Mesodermal cell (in vitro differentiated cells): ENCODE results near the gene KCNQ5.

Experiments
- H3K27ac ChIP-seq: 2 replicates; pipeline ENCODE4 v1.7.0; 2013; ENCODE audit warnings: mild to moderate bottlenecking, low read depth, low read length, moderate library complexity; ENCODE audit not compliant: severe bottlenecking
- H3K36me3 ChIP-seq: 2 replicates; pipeline ENCODE4 v1.7.1; 2013; ENCODE audit warnings: mild to moderate bottlenecking, low read length, moderate library complexity; ENCODE audit not compliant: control insufficient read depth, insufficient read depth
- H3K4me1 ChIP-seq: one replicate; pipeline ENCODE4 v1.7.1; 2013; ENCODE audit warnings: mild to moderate bottlenecking, low read length; ENCODE audit not compliant: insufficient read depth, control insufficient read depth, poor library complexity, severe bottlenecking
- H3K4me3 ChIP-seq: 2 replicates; pipeline ENCODE4 v1.7.0; 2013; ENCODE audit warnings: low read length, control low read depth, mild to moderate bottlenecking; ENCODE audit not compliant: insufficient read depth, poor library complexity, severe bottlenecking; ENCODE audit errors: extremely low read depth
- H3K9me3 ChIP-seq: 2 replicates; pipeline ENCODE4 v1.7.1; 2013; ENCODE audit warnings: mild to moderate bottlenecking, low read length, moderate library complexity; ENCODE audit not compliant: control insufficient read depth
- WGBS, 2 experiments: methylation state at CpG; one replicate each; pipeline ENCODE4 v1.1.5; 2013; ENCODE audit warnings: missing lambda C conversion rate in 2 of 2; ENCODE audit not compliant: insufficient coverage in 2 of 2; 5-methylcytosine and 5-hydroxymethylcytosine counted together

The KCNQ5 gene

GRCh38 chr6:73024598-73024997 is 402.7 kb downstream of the KCNQ5 start:
- no peaks in the 10 kb centered on the region for H3K9me3 ChIP-seq
- no peak overlapping the region for H3K4me3 ChIP-seq
- WGBS, 2 experiments: 80 to 100% methylated on average over 1 of the region's 1 CpG
- H3K27ac ChIP-seq: no peak overlapping the region
- H3K4me1 ChIP-seq: no peaks in the 10 kb centered on the region
- no peaks in the 10 kb centered on the region for H3K36me3 ChIP-seq

- H3K27ac ChIP-seq: no peak overlapping the region
- no peaks in the 10 kb centered on the region for H3K4me1 ChIP-seq
- H3K36me3 ChIP-seq: no peaks in the 10 kb centered on the region
- H3K4me3 ChIP-seq: no peak overlapping the region
- no peaks in the 10 kb centered on the region for H3K9me3 ChIP-seq
Measured at GRCh38 chr6:73027691-73028090, 405.8 kb downstream of the KCNQ5 start.

GRCh38 chr6:73028124-73028766 is 406.4 kb downstream of the KCNQ5 start:
- H3K4me3 ChIP-seq: no peak overlapping the region
- H3K4me1 ChIP-seq: no peaks in the 10 kb centered on the region
- no peak overlapping the region for H3K27ac ChIP-seq
- H3K9me3 ChIP-seq: no peaks in the 10 kb centered on the region
- no peaks in the 10 kb centered on the region for H3K36me3 ChIP-seq
- WGBS, 2 experiments: 31 to 46% methylated on average over 4 to 6 of the region's 8 CpGs

DNA sequence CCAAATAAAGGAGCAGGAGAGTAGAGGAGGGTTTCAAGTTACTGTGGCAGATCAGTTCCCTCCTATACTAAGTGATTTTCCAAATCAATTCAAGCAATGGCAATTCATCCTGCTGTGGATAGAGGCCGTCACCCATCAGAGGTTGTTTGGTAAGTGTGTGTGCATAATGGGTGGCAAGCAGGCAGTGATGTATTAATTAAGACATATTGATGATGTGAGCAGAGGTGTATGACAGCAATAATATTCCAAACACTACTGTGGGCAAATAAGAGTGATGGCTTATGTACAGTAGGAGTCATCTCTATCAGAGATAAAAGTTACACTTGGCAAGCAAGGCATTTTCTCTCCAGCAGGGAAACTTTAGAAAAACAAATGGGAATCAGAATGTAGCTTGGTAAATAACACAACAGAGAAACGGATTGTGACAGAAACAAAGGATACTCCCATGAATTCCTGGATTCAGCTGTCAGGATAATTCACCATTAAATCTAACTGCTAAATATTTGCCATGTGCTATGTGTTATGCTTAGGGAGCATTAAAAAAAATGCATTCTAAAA is 407.1 kb downstream of the KCNQ5 start:
- H3K4me1 ChIP-seq: no peaks in the 10 kb centered on the region
- H3K9me3 ChIP-seq: no peaks in the 10 kb centered on the region
- WGBS, 2 experiments: 60% methylated on average over 1 of the region's 2 CpGs; no CpG with 5 or more reads in 1 of the 2 experiments
- no peak overlapping the region for H3K4me3 ChIP-seq
- H3K27ac ChIP-seq: no peak overlapping the region
- no peaks in the 10 kb centered on the region for H3K36me3 ChIP-seq

- no peaks in the 10 kb centered on the region for H3K9me3 ChIP-seq
- no peak overlapping the region for H3K27ac ChIP-seq
- H3K4me3 ChIP-seq: no peak overlapping the region
- H3K36me3 ChIP-seq: no peaks in the 10 kb centered on the region
- no peaks in the 10 kb centered on the region for H3K4me1 ChIP-seq
Measured at GRCh38 chr6:73030257-73030656, 408.4 kb downstream of the KCNQ5 start.

DNA sequence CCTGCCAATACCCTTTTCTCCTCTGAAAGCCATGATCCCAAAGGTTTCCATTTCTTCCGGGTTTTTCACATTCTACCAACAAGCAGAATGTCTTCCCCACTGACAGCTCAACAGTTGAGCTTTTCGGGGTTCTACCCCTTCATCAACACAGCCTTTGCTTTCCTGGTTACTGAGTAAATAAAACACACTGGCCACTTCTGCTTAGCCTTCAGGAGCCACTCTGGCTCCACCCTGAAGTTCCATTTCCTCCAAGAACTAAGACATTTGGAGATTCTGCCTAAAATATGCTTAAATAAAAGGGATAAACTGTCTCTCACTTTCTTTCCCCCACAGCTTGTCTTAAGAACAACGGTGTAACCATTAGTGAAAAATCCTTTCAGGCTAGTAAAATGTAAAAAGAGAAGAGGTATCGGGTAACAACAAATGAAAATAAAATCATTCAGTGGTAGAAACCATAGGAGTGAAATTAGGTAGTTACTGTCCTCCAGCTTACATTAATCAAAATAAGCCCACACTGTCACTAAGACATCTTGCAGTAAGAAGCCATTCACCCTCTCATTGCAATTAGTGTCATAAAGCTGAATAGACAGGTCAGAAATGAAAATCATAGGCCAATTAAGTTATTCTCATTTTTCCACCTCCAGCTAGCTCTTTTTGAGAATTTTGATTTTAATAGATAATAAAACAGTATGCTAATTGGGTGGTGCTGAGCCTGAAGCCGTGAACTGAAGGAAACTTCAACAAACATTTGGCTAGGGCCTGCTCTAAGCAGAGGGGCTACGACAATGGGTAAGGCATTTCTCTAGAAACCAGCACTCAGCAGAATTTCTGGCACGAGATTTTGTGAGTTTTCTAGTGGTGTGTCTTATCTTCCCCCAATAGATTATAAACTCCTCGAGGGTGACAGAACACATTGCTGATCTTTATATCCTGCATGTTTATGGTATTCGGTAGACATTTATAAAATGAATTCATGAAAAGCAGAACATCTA is 409.2 kb downstream of the KCNQ5 start:
- Histone ChIP-seq H3K36me3 (no peaks in the 10 kb centered on the region), H3K4me1 (no peaks in the 10 kb centered on the region), H3K4me3 (no peak overlapping the region), H3K27ac (no peak overlapping the region), H3K9me3 (no peaks in the 10 kb centered on the region)
- WGBS, 2 experiments: 78 to 88% methylated on average over 3 to 5 of the region's 9 CpGs

GRCh38 chr6:73032586-73032985 is 410.7 kb downstream of the KCNQ5 start:
- 100% methylated on average over 1 of the region's 2 CpGs; no CpG with 5 or more reads in 1 of the 2 experiments for WGBS, 2 experiments
- H3K27ac ChIP-seq: no peak overlapping the region
- H3K36me3 ChIP-seq: no peaks in the 10 kb centered on the region
- no peaks in the 10 kb centered on the region for H3K9me3 ChIP-seq
- no peaks in the 10 kb centered on the region for H3K4me1 ChIP-seq
- no peak overlapping the region for H3K4me3 ChIP-seq

- WGBS, 2 experiments: 89 to 100% methylated on average over 1 to 3 of the region's 4 CpGs
- peaks cover 3% of the 10 kb centered on the region for H3K9me3 ChIP-seq
- no peaks in the 10 kb centered on the region for H3K36me3 ChIP-seq
- no peak overlapping the region for H3K4me3 ChIP-seq
- no peak overlapping the region for H3K27ac ChIP-seq
- H3K4me1 ChIP-seq: no peaks in the 10 kb centered on the region
Measured at GRCh38 chr6:73036689-73037088, 414.8 kb downstream of the KCNQ5 start.

DNA sequence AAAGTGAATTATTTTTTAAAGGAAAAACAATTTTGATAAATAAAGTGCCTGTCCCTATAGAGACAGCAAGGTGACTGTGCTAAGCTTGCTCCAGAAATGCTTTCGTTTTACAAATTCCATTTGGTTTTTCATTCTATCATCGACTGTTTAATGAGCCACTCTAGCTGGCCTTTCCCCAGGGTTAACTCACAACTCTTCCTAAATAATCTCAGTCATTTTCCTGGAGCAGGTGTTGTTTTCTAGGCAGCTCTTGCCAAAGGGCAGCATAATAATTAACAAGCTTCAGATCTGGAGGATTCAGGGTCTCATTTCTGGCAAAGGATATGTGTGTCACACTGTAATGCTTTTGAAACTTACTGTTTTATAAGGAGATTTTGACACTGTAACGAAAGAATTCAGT is 419.2 kb downstream of the KCNQ5 start:
- H3K4me3 ChIP-seq: no peak overlapping the region
- no peaks in the 10 kb centered on the region for H3K4me1 ChIP-seq
- H3K36me3 ChIP-seq: no peaks in the 10 kb centered on the region
- peaks cover 3% of the 10 kb centered on the region for H3K9me3 ChIP-seq
- H3K27ac ChIP-seq: no peak overlapping the region
- 93 to 97% methylated on average over 3 of the region's 3 CpGs for WGBS, 2 experiments

GRCh38 chr6:73042892-73043291 is 421.0 kb downstream of the KCNQ5 start:
- peaks cover 3% of the 10 kb centered on the region for H3K9me3 ChIP-seq
- no peaks in the 10 kb centered on the region for H3K4me1 ChIP-seq
- H3K4me3 ChIP-seq: no peak overlapping the region
- H3K36me3 ChIP-seq: no peaks in the 10 kb centered on the region
- H3K27ac ChIP-seq: no peak overlapping the region
- no CpG with 5 or more reads among the region's 1 CpG for WGBS, 2 experiments

GRCh38 chr6:73043446-73043845 is 421.6 kb downstream of the KCNQ5 start:
- 88 to 100% methylated on average over 1 of the region's 1 CpG for WGBS, 2 experiments

More at GRCh38 chr6:73043446-73043845, 421.6 kb downstream of the KCNQ5 start:
- Histone ChIP-seq H3K4me1 (no peaks in the 10 kb centered on the region), H3K9me3 (peaks cover 3% of the 10 kb centered on the region), H3K36me3 (no peaks in the 10 kb centered on the region), H3K4me3 (no peak overlapping the region), H3K27ac (no peak overlapping the region)
